ENCODE results near the gene GALR3.

GRCh38 chr22:37862570-37863325, 39.6 kb downstream of the GALR3 start:
- no peak for TF ChIP-seq REST (IDR thresholded peaks at IDR 0.05; ENCODE audit: insufficient read depth in 1 of 2, low read depth in 2 of 2, low read length in 2 of 2)
- no peak; the same call in 1 of the 2 replicates for TF ChIP-seq POLR2AphosphoS5 (IDR thresholded peaks at IDR 0.05; ENCODE audit: low read depth, low read length)
- no peak for TF ChIP-seq SIN3A (IDR thresholded peaks at IDR 0.05; ENCODE audit: borderline replicate concordance, insufficient read depth, low read length)
